Measurements from ENCODE around the gene ERVFRD-1. TPM values are rescaled to one million over a fixed set of nuclear protein-coding genes. Genes with fewer than 3 reads are reported as not detected.
A peak's percentile ranks its signal among the peaks of the same experiment; 100 is the strongest.

Gene ERVFRD-1, protein sequence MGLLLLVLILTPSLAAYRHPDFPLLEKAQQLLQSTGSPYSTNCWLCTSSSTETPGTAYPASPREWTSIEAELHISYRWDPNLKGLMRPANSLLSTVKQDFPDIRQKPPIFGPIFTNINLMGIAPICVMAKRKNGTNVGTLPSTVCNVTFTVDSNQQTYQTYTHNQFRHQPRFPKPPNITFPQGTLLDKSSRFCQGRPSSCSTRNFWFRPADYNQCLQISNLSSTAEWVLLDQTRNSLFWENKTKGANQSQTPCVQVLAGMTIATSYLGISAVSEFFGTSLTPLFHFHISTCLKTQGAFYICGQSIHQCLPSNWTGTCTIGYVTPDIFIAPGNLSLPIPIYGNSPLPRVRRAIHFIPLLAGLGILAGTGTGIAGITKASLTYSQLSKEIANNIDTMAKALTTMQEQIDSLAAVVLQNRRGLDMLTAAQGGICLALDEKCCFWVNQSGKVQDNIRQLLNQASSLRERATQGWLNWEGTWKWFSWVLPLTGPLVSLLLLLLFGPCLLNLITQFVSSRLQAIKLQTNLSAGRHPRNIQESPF
- under 1 TPM in 1 of 5 donors, not detected in 4; 0.10 TPM for total RNA-seq
- total RNA-seq (2013), result 0.09 TPM
- total RNA-seq, result 0 to 0.18 (median 0) reads per million in 29 experiments

DNA sequence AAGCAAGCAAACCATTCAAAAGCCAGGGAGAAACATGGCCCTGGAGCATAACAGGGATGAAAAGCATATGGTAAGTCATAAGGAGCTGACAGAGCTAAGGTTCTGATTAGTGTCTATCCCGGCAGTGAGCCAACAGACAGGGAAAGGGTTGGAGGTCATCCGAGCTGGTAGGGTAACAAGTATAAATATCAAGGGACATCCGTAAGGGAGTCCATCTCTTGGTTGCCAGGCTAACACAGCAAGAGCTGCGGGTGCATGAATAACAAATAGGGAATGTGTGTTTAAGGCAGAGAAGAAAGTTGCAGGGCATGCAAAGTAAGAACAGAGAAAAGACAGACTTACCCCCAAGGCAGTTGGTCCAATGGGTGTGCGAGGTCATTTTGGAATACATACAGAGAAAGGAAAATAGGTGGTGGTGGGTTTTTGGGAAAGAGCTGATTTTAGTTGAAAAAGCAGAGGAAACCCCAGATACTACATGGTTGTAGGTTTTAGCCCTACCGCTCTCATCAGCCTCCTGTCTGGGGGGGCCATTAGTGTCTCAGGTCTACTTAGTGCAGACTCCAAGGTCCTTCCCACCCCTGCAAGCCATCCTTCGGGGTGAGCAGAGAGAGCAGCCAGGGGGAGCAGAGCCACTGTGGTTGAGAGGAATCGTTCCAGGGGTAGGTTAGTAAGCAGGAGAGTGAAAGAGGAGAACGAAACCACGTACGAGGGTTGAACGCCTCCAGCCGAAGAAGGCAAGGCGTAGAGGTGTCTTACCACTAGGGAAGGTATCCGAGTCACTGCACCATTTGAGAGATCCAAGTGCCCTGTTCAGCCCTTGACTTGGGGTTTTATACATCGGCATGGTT lies at the start of gene ERVFRD-1:
Gene ERVFRD-1, minus strand, starts transcription at position 805 of the 848 bp plus-strand sequence. CDS start 6,415 bp downstream, outside the sequence.
- peaks cover 27 to 34% (median 31%) of the 10 kb centered on the region in 3 donors for H3K4me1 Mint-ChIP-seq
- peaks cover 0 to 11% of the 10 kb centered on the region in 2 experiments for H3K4me1 ChIP-seq (ENCODE audit: control insufficient read depth in 1 of 2, extremely low read depth in 1 of 2, insufficient read depth in 2 of 2, low read length in 2 of 2)
- peak within 1 kb of the TSS; percentile 47 to 77 for H3K27ac Mint-ChIP-seq
- no peak within 1 kb of the TSS for H3K27ac ChIP-seq (ENCODE audit: low read length)
- H3K9me3 Mint-ChIP-seq, result no peaks in the 10 kb centered on the region
- no peaks in the 10 kb centered on the region for H3K9me3 ChIP-seq
- POLR2A ChIA-PET, result no interaction called here
- H3K4me3 Mint-ChIP-seq, result peak within 1 kb of the TSS; percentile 64 to 68 (median 66)
- peaks cover 6% of the 10 kb centered on the region for H3K36me3 Mint-ChIP-seq
- H3K36me3 ChIP-seq (ENCODE audit: control insufficient read depth in 2 of 2, extremely low read depth in 1 of 2, insufficient read depth in 1 of 2, low read length in 1 of 2), result no peaks in the 10 kb centered on the region
- H3K4me3 ChIP-seq (ENCODE audit: control insufficient read depth in 1 of 2, extremely low read depth in 1 of 2, low read length in 1 of 2), result peak within 1 kb of the TSS; percentile 27 to 49
- 73% methylated on average over 13 of the region's 16 CpGs for WGBS (ENCODE audit: insufficient coverage)
- CTCF ChIA-PET, result interaction anchor here in 1 of 2 donors (0.6 kb wide), 1 partner anchor 397 kb away, joined by 3 read pairs; no protein-coding TSS in a partner anchor
- H3K27me3 Mint-ChIP-seq, result no peaks in the 10 kb centered on the region
- ATAC-seq (replicated peaks in 1 of 4) (peak in 3 of 4 experiments; percentile 17 to 68 (median 32)), DNase-seq (no peak)
- no peaks in the 10 kb centered on the region for H3K27me3 ChIP-seq (replicated peaks in 1 of 2; ENCODE audit: control insufficient read depth in 2 of 2, extremely low read depth in 1 of 2, insufficient read depth in 2 of 2, low read length in 1 of 2)

DNA sequence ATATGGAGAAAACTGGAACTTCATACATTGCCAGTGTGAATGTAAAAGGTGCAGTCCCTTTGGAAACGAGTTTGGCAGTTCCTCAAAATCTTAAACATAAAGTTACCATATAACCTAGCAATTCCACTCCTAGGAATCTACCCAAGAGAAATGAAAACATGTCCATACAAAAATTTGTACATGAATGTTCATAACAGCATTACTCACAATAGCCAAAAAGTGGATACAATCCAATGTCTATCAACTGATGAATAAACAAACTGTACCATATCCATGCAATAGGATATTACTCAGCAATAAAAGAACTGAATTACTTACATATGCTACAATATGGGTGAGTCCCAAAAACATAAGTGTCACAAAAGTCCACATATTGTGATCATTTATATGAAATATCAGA lies 48.7 kb upstream of the ERVFRD-1 start:
- no peak for DNase-seq
- Mint-ChIP-seq H3K27ac (no peak overlapping the region), H3K4me3 (no peak overlapping the region), H3K36me3 (no peaks in the 10 kb centered on the region), H3K4me1 (peaks cover 6 to 14% (median 8%) of the 10 kb centered on the region in 3 donors), H3K27me3 (no peaks in the 10 kb centered on the region), H3K9me3 (no peaks in the 10 kb centered on the region)
- H3K4me3 ChIP-seq (ENCODE audit: control insufficient read depth in 1 of 2, extremely low read depth in 1 of 2, low read length in 1 of 2), result no peak overlapping the region
- ChIA-PET CTCF (no interaction called here), POLR2A (no interaction called here)
- H3K9me3 ChIP-seq, result peaks cover 2% of the 10 kb centered on the region
- peaks cover 0 to under 1% of the 10 kb centered on the region in 2 experiments for H3K27me3 ChIP-seq (replicated peaks in 1 of 2; ENCODE audit: control insufficient read depth in 2 of 2, extremely low read depth in 1 of 2, insufficient read depth in 2 of 2, low read length in 1 of 2)
- no peak for ATAC-seq (replicated peaks in 1 of 4)
- H3K36me3 ChIP-seq (ENCODE audit: control insufficient read depth in 2 of 2, extremely low read depth in 1 of 2, insufficient read depth in 1 of 2, low read length in 1 of 2), result no peaks in the 10 kb centered on the region
- H3K27ac ChIP-seq (ENCODE audit: low read length), result no peak overlapping the region
- WGBS (ENCODE audit: insufficient coverage), result no CpG with 5 or more reads among the region's 1 CpG
- peaks cover 0 to 3% of the 10 kb centered on the region in 2 experiments for H3K4me1 ChIP-seq (ENCODE audit: control insufficient read depth in 1 of 2, extremely low read depth in 1 of 2, insufficient read depth in 2 of 2, low read length in 2 of 2)

DNA sequence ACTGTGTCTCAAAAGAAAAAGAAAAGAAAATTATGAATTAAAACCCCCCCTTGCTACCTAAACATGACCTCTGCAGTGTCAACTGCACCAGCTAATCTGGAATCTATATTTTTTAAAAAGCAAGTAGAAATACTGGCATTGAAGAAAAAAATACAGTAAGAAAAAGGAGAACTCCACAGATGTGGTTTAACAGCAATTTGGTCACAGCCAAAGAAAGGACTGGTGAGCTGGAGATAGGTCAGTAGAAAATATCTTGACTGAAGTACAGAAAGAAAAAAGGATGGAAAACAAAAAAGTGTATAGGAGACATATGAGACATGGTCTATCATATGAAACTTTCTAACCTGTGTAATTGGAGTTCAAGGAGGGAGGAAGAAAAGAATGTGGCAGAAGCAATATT lies 44.1 kb upstream of the ERVFRD-1 start:
- ATAC-seq (replicated peaks in 1 of 4) (no peak), DNase-seq (no peak)
- peaks cover 0 to 4% of the 10 kb centered on the region in 2 experiments for H3K27me3 ChIP-seq (replicated peaks in 1 of 2; ENCODE audit: control insufficient read depth in 2 of 2, extremely low read depth in 1 of 2, insufficient read depth in 2 of 2, low read length in 1 of 2)
- H3K36me3 ChIP-seq (ENCODE audit: control insufficient read depth in 2 of 2, extremely low read depth in 1 of 2, insufficient read depth in 1 of 2, low read length in 1 of 2), result no peaks in the 10 kb centered on the region
- Mint-ChIP-seq H3K9me3 (no peaks in the 10 kb centered on the region), H3K27ac (no peak overlapping the region), H3K27me3 (peaks cover 0 to 5% of the 10 kb centered on the region in 2 donors), H3K36me3 (peaks cover 4% of the 10 kb centered on the region), H3K4me3 (no peak overlapping the region), H3K4me1 (peaks cover 0 to 8% (median 4%) of the 10 kb centered on the region in 3 donors)
- no peak overlapping the region for H3K27ac ChIP-seq (ENCODE audit: low read length)
- POLR2A ChIA-PET, result no interaction called here
- CTCF ChIA-PET, result interaction anchor here (1.0 to 1.1 kb wide), 2 partner anchors 340 to 341 kb away, joined by 3 read pairs; no protein-coding TSS in a partner anchor
- H3K9me3 ChIP-seq, result peaks cover 2% of the 10 kb centered on the region
- H3K4me1 ChIP-seq (ENCODE audit: control insufficient read depth in 1 of 2, extremely low read depth in 1 of 2, insufficient read depth in 2 of 2, low read length in 2 of 2), result no peaks in the 10 kb centered on the region
- no peak overlapping the region for H3K4me3 ChIP-seq (ENCODE audit: control insufficient read depth in 1 of 2, extremely low read depth in 1 of 2, low read length in 1 of 2)

DNA sequence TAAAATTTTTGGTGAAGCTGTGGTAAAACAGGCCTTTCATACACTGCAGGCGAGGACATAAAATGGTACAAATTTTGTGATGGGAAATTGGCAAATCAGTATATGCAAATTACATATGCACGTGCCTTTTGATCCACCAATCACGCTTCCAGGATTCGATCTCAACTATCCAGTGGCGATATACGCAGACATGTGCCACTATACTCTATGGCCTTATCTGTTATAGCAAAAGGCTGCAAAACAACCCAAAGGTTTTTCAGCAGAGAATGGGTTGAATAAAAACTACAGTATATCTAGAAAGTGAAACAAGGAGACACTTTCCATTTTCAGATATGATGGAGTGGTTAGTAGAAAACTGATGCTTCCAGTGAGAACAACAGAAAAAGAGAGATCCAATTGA lies 41.9 kb upstream of the ERVFRD-1 start:
- H3K36me3 Mint-ChIP-seq, result peaks cover 4% of the 10 kb centered on the region
- WGBS (ENCODE audit: insufficient coverage), result 90% methylated on average over 2 of the region's 6 CpGs

DNA sequence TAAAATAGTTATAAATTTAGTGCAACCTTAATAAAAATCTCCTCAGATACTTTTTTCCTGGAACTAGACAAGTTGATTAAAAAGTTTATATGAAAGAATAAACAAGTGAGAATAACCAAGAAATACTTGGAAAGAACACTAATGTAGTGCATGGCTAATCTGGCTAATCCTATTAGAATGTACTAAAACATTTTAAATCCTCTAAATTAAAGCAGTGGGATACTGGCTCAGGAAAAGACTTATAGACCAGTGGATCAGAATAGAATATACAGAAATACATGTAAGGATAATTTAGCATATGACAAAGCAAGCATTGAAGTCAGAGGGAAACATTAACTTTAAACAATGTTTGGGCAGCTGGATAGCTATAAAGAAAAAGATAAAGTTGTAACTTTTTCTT lies 41.1 kb upstream of the ERVFRD-1 start:
- Histone ChIP-seq H3K27me3 (replicated peaks in 1 of 2; ENCODE audit: control insufficient read depth in 2 of 2, extremely low read depth in 1 of 2, insufficient read depth in 2 of 2, low read length in 1 of 2) (peaks cover 0 to 4% of the 10 kb centered on the region in 2 experiments), H3K4me1 (ENCODE audit: control insufficient read depth in 1 of 2, extremely low read depth in 1 of 2, insufficient read depth in 2 of 2, low read length in 2 of 2) (no peaks in the 10 kb centered on the region), H3K27ac (ENCODE audit: low read length) (no peak overlapping the region), H3K36me3 (ENCODE audit: control insufficient read depth in 2 of 2, extremely low read depth in 1 of 2, insufficient read depth in 1 of 2, low read length in 1 of 2) (no peaks in the 10 kb centered on the region), H3K9me3 (peaks cover 2% of the 10 kb centered on the region), H3K4me3 (ENCODE audit: control insufficient read depth in 1 of 2, extremely low read depth in 1 of 2, low read length in 1 of 2) (no peak overlapping the region)
- Mint-ChIP-seq H3K27ac (no peak overlapping the region), H3K4me1 (peaks cover 0 to 8% (median 4%) of the 10 kb centered on the region in 3 donors), H3K9me3 (no peaks in the 10 kb centered on the region), H3K4me3 (no peak overlapping the region), H3K36me3 (peaks cover 4% of the 10 kb centered on the region), H3K27me3 (peaks cover 0 to 5% of the 10 kb centered on the region in 2 donors)
- ATAC-seq (replicated peaks in 1 of 4), result no peak
- DNase-seq, result no peak
- ChIA-PET POLR2A (no interaction called here), CTCF (no interaction called here)

More for the DNA sequence above, 41.9 kb upstream of the ERVFRD-1 start:
- H3K27me3 Mint-ChIP-seq, result peaks cover 0 to 5% of the 10 kb centered on the region in 2 donors
- H3K9me3 ChIP-seq, result peaks cover 2% of the 10 kb centered on the region
- H3K4me1 ChIP-seq (ENCODE audit: control insufficient read depth in 1 of 2, extremely low read depth in 1 of 2, insufficient read depth in 2 of 2, low read length in 2 of 2), result no peaks in the 10 kb centered on the region
- H3K27ac Mint-ChIP-seq, result peak overlapping the region in 1 of 2 donors; percentile 40
- H3K27ac ChIP-seq (ENCODE audit: low read length), result no peak overlapping the region
- no peaks in the 10 kb centered on the region for H3K36me3 ChIP-seq (ENCODE audit: control insufficient read depth in 2 of 2, extremely low read depth in 1 of 2, insufficient read depth in 1 of 2, low read length in 1 of 2)
- CTCF ChIA-PET, result no interaction called here
- DNase-seq, result no peak
- peaks cover 0 to 8% (median 4%) of the 10 kb centered on the region in 3 donors for H3K4me1 Mint-ChIP-seq
- POLR2A ChIA-PET, result no interaction called here
- H3K27me3 ChIP-seq (replicated peaks in 1 of 2; ENCODE audit: control insufficient read depth in 2 of 2, extremely low read depth in 1 of 2, insufficient read depth in 2 of 2, low read length in 1 of 2), result peaks cover 0 to 4% of the 10 kb centered on the region in 2 experiments
- no peaks in the 10 kb centered on the region for H3K9me3 Mint-ChIP-seq
- no peak overlapping the region for H3K4me3 ChIP-seq (ENCODE audit: control insufficient read depth in 1 of 2, extremely low read depth in 1 of 2, low read length in 1 of 2)
- peak overlapping the region; percentile 59 to 76 (median 65) for H3K4me3 Mint-ChIP-seq
- ATAC-seq (replicated peaks in 1 of 4), result no peak

DNA sequence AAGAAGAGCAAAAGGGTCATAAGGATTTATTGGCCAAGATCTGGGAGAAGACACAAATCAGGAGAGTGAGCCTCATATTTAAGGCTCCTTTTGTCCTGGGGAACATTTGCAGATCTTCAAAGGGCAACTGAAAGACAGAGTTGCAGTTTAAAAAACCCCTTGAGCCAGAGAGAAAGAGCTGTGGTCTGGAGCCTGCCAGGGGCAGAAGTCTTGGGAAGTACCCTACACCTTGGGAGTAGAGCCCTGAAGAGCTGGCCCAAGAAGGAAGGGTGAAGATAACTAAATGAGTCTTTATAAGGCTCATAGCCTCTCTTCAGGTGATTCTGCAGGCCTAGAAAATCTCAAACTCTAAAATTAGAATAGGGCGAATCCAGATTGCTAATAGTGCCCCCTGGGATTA lies 40.0 kb upstream of the ERVFRD-1 start:
- H3K36me3 ChIP-seq (ENCODE audit: control insufficient read depth in 2 of 2, extremely low read depth in 1 of 2, insufficient read depth in 1 of 2, low read length in 1 of 2), result no peaks in the 10 kb centered on the region
- Mint-ChIP-seq H3K9me3 (no peaks in the 10 kb centered on the region), H3K27ac (no peak overlapping the region), H3K4me3 (no peak overlapping the region), H3K4me1 (peaks cover 0 to 8% (median 4%) of the 10 kb centered on the region in 3 donors), H3K36me3 (peaks cover 4% of the 10 kb centered on the region), H3K27me3 (peaks cover 0 to 5% of the 10 kb centered on the region in 2 donors)
- WGBS (ENCODE audit: insufficient coverage), result no CpG with 5 or more reads among the region's 1 CpG
- H3K27ac ChIP-seq (ENCODE audit: low read length), result no peak overlapping the region
- ATAC-seq (replicated peaks in 1 of 4), result no peak
- no peak for DNase-seq
- ChIA-PET CTCF (interaction anchor here in 1 of 2 donors (1.2 kb wide), 1 partner anchor 345 kb away, joined by 3 read pairs; no protein-coding TSS in a partner anchor), POLR2A (no interaction called here)
- no peaks in the 10 kb centered on the region for H3K4me1 ChIP-seq (ENCODE audit: control insufficient read depth in 1 of 2, extremely low read depth in 1 of 2, insufficient read depth in 2 of 2, low read length in 2 of 2)
- no peak overlapping the region for H3K4me3 ChIP-seq (ENCODE audit: control insufficient read depth in 1 of 2, extremely low read depth in 1 of 2, low read length in 1 of 2)
- H3K9me3 ChIP-seq, result no peaks in the 10 kb centered on the region
- H3K27me3 ChIP-seq (replicated peaks in 1 of 2; ENCODE audit: control insufficient read depth in 2 of 2, extremely low read depth in 1 of 2, insufficient read depth in 2 of 2, low read length in 1 of 2), result peaks cover 0 to 4% of the 10 kb centered on the region in 2 experiments
